Skin epidermis (tissue), 12 donors: ENCODE measurements around the gene C9orf50.
A peak's percentile ranks its signal among the peaks of the same experiment; 100 is the strongest.
"Not testable (repeated sequence)": the region's sequence is repeated elsewhere in the genome, so short reads cannot be mapped to it uniquely, and the experiment has no call there.

Experiments
- H3K27ac ChIP-seq, 21 experiments: fragments of 200-600 bp; sonication (generic) in 11 of 21; one replicate each; pipeline ENCODE4 v1.5.0; 2020; ENCODE audit warnings: mild to moderate bottlenecking in 3 of 21, inconsistent platforms in 2 of 21, moderate library complexity in 2 of 21
- H3K4me3 ChIP-seq, 7 experiments: fragments of 200-600 bp; sonication (generic) in 2 of 7; one replicate each; pipeline ENCODE4 v1.5.0; 2020; ENCODE audit warnings: inconsistent platforms in 2 of 7, mild to moderate bottlenecking in 2 of 7, moderate library complexity in 1 of 7

C9orf50 gene

DNA sequence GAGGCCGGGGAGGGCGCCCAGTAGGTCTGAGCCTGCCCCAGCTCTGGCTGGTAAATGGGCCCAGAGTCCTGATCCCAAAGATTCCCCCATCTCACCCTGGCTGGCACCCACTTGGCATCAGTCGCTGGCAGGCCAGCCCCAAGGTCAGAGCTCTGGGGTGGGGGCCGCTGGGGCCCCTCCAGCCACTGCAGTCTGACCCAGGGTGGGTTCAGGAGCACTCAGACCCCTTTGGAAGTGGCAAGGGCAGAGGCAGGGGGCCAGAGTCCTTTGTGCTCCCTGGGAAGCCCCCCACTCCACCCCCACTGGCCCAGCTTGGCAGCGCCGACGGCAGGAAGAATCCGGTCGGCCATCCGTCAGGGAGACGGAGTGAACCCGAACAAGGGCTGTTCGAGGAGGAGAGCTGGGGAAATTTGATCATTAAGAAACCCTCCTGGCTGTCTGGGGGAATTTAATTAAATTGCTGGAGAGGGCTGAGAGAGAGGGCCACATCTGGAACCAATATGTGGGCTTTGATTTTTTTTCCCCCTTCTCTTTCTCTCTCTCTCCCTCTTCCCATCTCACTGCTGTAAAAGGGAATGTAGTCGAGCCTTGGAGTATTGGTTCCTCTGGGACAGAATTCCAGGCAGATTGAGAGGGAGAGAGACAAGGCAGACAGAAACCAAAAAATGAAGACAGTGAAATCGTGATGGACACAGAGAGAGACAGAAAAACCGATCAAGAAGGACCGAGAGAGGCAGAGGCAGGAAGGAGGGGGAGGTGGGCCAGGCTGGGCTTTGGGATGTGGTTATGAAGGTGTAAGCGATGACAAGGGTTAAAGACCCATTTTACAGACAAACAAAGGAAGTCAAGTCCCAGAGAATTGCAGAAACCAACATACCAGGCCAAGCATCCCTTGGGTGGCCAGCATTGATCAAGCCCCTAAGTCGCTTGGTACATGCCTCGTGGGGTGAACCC, 29.1 kb upstream of the C9orf50 start:
- H3K4me3 ChIP-seq = no peak overlapping the region
- peak overlapping the region in 20 of 21 experiments; percentile 9 to 84 (median 70) for H3K27ac ChIP-seq

GRCh38 chr9:129648764-129649115, 27.8 kb upstream of the C9orf50 start:
- Histone ChIP-seq H3K4me3 (no peak overlapping the region), H3K27ac (peak overlapping the region in 10 of 21 experiments; percentile 4 to 84 (median 71))

- H3K4me3 ChIP-seq = no peak overlapping the region
- peak overlapping the region in 5 of 21 experiments; percentile 4 to 84 (median 75) for H3K27ac ChIP-seq
Measured at GRCh38 chr9:129648092-129648763, 27.3 kb upstream of the C9orf50 start.

DNA sequence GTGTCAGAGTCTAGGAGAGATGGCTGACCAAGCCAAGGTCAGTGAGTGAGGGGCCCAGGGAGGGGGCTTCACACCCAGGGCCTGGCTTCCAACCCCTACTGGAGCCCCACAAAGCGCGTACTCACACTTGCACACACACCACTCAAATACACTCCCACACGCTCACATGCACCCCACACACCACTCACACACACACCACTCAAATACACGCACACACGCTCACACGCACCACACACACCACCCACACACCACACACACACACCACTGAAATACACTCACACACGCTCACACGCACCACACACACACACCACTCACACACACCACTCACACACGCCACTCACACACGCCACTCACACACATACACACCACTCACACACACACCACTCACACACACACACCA, 26.7 kb upstream of the C9orf50 start:
- no peak overlapping the region for H3K27ac ChIP-seq

GRCh38 chr9:129646654-129647053, 25.8 kb upstream of the C9orf50 start:
- no peak overlapping the region for H3K27ac ChIP-seq
- no peak overlapping the region for H3K4me3 ChIP-seq

More for the DNA sequence above, 26.7 kb upstream of the C9orf50 start:
- no peak overlapping the region for H3K4me3 ChIP-seq

DNA sequence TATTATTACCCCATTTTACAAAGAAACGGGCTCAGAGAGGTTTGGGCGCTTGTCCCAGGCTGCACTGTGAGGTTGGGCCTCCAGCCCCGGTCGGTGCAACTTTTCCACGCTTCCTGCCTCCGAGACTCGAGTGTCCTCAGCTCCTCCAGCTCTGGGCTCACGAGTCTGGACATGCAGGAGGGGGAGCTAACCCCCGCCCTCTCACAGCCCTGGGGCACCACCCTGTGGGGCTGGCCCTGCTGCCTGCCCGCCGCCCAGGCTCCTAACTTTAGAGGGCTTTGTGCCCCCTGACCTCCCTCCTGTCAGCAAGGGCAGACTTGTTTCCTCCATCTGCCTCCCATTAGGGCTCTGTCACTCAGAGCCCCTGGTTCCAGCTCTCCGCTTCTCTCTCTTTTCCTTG, 25.4 kb upstream of the C9orf50 start:
- Histone ChIP-seq H3K4me3 (no peak overlapping the region), H3K27ac (no peak overlapping the region)

DNA sequence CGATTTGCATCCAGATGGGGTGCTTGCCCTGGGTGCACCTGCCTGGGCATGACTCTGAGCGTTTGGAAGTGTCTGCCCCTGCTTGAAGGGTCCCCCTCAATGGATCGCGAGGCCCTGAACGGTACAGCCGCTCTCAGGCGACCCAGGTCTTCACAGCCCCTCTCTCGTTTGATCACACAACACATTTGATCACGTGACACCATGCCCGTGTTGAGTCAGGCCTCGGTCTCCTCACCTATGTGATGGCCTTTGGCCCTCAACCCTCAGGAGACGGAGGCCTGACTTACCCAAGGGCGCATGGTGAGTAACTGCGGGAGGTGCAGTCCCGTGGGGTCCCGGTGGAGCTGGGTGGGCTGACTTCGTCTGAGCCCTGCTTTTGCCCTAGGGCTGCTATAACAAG, 24.0 kb upstream of the C9orf50 start:
- Histone ChIP-seq H3K27ac (peak overlapping the region in 13 of 21 experiments; percentile 17 to 88 (median 46)), H3K4me3 (no peak overlapping the region)

- H3K27ac ChIP-seq = peak overlapping the region in 15 of 21 experiments; percentile 17 to 88 (median 51)
- no peak overlapping the region for H3K4me3 ChIP-seq
Measured at GRCh38 chr9:129644365-129644764, 23.5 kb upstream of the C9orf50 start.

DNA sequence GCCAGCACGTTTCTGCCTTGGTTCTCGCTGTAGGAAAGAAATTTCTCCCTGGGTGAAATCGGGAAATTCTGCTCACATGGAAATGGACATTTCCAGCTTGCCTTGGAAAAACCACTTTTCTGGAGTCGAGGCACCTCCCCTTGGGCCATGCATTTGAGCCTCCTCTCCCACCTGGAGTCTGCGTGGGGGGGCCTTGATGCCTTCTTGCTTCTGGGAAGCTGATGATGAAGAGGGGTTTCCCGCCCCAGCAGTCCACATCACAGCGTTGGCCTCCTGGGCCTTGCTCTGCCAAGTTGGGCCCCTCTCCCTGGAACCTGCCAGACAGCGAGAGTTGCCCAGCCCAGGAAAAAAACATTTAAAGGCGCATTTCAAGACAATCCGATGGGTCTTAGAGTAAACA, 22.8 kb upstream of the C9orf50 start:
- H3K4me3 ChIP-seq = no peak overlapping the region
- peak overlapping the region in 12 of 21 experiments; percentile 26 to 90 (median 48) for H3K27ac ChIP-seq

DNA sequence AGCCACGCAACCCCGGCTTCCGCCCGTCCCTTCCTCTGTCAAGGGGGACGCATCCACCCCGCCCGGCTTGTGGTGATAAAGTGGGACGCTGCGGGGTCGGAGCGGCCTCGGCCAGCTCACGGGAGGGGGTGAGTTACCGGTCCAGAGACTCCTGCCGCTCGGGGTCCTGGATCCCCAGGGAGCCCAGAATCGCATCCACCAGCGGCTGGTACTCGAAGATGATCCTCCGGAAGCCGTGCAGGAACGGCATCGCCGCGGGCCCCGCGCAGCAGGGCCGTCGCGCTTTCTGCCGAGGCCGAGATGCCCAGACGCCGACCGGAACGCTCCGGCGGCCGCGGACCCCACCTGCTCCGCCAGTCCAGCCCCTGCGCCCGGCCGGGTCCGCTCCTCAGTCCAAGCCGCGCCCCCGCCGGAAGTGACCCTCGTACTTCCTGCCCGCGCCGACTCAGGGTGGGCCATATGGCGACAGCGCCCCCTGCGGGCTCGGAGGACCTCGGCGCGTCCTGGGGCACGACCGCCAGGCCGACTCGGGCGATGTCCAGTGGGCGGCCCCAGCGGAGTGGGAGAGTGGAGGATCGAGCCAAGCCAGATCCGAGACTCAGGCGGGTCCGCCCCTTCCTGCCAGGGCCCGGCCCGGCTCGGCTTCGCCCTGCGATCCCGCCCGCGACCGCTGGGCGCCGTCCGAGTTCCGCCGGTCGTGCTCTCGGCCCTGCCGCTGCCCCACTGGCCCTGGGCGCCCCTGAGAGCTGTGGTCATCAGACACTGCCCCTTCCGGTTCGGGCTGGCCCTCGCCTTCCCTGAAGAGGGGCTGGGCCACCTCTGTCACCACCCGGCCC, 21.1 kb upstream of the C9orf50 start, which contains the start of gene ASB6:
ASB6 (minus strand) TSS at position 402 of the 836 bp plus-strand sequence; CDS start at position 250, 152 bp downstream.
- peak within 1 kb of the TSS; percentile 76 to 99 (median 97) for H3K4me3 ChIP-seq
- H3K27ac ChIP-seq = peak within 1 kb of the TSS; percentile 27 to 90 (median 81)

DNA sequence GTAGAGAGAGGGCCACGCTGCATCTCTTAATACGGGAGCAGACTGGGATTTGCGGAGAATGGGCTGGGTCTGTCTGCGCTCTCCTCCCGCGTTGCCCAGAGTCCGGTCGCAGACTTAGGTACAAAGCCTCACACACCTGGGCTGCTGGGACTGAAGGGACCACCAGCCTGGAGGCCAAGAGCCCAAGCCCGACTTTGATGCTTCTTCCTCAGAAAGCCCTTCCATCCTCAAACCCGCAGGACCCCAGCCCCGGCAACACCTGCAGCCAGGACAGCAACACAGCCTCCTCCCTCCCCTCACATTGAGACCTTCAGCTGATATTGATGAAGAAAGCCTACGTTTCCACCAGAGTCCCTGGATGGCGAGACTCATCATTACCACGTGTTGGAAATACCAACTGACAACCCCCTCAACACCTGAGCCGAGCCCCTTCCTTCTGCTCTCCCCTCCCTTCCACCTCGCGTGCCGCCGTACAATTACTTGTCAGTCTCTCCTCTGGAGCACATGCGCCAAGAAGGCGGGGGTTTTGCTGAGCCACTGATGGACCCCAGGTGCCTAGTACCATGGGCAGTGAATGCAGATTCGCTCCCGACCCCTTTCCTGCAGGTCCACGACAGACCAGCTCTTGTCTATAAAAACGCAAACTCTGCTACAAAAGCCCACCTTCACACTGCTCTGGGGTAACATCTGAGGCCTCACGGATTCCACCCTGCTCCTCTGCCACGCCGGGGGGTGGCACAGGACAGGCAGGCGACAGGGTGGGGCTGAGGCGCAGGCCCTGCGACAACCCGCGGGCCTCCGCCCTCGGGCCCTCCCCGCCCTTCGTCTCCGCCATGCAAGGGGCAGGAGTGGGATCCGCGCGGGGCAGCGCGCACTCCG, 20.2 kb upstream of the C9orf50 start:
- peak overlapping the region; percentile 76 to 99 (median 97) for H3K4me3 ChIP-seq
- peak overlapping the region; percentile 27 to 90 (median 81) for H3K27ac ChIP-seq

DNA sequence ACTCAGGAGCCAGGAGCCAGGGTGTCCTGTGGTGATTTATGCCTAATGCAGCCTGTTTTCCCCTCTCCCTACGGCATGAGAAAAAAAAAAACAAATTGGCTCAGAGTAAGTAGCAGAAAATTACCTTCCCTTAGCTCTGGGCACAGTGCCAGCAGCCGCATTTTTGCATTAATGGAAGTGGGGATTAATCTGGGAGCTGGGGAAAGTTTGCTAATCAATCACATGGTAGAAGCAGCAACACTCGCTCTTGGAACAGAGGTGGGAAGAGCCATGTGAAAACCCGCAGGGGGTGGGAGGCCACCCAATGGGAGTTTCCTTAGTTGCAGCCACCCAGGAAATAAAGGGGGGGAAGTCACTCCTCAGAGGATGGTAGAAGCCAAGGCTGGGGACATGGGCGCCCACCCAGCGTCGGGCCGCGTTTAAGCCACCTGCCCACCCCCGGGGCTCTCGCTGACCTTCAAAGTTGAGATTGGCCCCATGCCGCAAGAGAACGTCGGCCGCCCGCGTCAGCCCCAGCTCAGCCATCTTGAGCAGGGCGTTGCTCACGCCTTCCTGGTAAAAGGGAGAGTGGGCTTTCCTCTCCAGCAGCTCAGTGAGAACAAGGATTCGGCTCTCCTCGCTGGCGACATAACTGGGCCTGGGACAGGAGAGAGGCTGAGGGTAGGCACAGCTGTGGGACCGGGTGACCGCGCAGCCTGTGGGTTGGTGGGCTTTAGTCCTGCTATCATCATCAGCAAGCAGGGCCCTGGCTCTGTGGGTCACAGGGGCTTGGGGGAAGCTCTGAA, 19.4 kb upstream of the C9orf50 start:
- Histone ChIP-seq H3K4me3 (peak overlapping the region in 5 of 7 experiments; percentile 94 to 99 (median 98)), H3K27ac (peak overlapping the region in 12 of 21 experiments; percentile 17 to 90 (median 80))

DNA sequence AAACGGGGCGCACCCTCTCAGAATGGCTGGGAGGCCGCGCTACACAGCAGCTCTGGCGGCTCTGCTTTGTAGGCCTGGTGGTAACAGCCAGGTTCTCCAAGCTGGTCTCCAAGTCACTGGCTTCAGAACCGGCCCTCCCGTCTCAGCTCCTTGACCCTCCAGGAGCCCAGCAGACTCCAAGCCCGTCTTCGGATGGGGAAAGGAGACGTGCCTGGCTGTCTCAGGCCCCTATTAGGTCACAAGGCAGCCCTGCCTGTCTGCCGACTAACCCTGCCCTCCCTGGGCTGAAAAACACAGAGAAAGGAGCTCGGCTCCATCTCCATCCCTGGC, 18.8 kb upstream of the C9orf50 start:
- H3K4me3 ChIP-seq = no peak overlapping the region
- peak overlapping the region in 6 of 21 experiments; percentile 8 to 90 (median 53) for H3K27ac ChIP-seq

GRCh38 chr9:129639034-129639630, 18.2 kb upstream of the C9orf50 start:
- Histone ChIP-seq H3K4me3 (no peak overlapping the region), H3K27ac (peak overlapping the region in 3 of 21 experiments; percentile 8 to 90 (median 85))

GRCh38 chr9:129637673-129638439, 17.0 kb upstream of the C9orf50 start:
- H3K27ac ChIP-seq = peak overlapping the region in 1 of 21 experiments; percentile 26
- no peak overlapping the region for H3K4me3 ChIP-seq

- Histone ChIP-seq H3K4me3 (no peak overlapping the region), H3K27ac (peak overlapping the region in 1 of 21 experiments; percentile 26)
Measured at GRCh38 chr9:129637102-129637501, 16.2 kb upstream of the C9orf50 start.

GRCh38 chr9:129636343-129636742, 15.4 kb upstream of the C9orf50 start:
- H3K4me3 ChIP-seq, H3K27ac ChIP-seq: not testable (repeated sequence)
